ENCODE data around the gene NSG2.
"Not testable (repeated sequence)": the region's sequence is repeated elsewhere in the genome, so short reads cannot be mapped to it uniquely, and the experiment has no call there.

Gene NSG2

GRCh38 chr5:174045470-174046025 lies at the start of gene NSG2:
NSG2 (plus strand) TSS chr5:174045706; CDS start chr5:174046756, 1,050 bp downstream.
- in situ Hi-C loops (cut with MboI; ENCODE audit: low sequenced_read_pairs), result no loop called here

- in situ Hi-C loops (cut with MboI; ENCODE audit: low sequenced_read_pairs), result no loop called here
These were observed 48.2 kb upstream of the NSG2 start for GRCh38 chr5:173997331-173997730.

DNA sequence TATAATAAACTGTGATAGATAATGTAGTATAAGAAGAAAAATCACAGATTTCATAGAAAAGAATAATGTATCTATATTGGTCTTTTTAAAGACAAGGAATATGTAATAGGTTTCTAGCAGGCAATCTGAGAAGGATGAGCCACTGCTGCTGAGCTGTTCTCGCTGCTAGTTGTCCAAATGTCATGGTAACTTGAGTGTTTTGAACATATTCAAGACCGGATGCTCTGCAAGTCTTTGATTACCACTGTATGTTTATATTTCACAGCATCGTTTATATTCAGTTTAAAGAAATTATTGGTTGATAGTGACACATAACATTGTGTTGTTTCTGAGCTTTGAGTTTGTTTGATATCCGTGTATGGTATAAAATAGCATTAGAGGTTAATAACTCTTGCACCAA lies 47.0 kb upstream of the NSG2 start:
- in situ Hi-C loops (cut with MboI; ENCODE audit: low sequenced_read_pairs), result no loop called here

DNA sequence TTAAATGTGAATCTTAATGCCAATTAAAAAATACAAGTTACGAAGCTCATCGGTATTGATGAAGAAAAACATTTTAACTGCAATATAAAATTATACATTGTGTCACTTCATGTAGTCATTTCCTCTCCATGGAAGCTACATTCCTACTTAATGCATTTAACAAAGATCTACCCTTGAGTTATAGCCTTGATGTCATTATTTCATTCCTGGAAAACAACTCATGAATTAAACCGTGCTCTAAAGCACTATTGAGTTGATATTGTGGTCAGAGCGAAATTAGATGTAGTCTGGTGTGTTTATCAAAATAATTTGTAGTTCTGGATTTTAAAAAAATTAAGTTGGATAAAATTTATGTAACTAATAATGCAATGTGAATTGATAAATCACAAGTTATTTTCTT lies 45.4 kb upstream of the NSG2 start:
- in situ Hi-C loops (cut with MboI; ENCODE audit: low sequenced_read_pairs), result no loop called here

DNA sequence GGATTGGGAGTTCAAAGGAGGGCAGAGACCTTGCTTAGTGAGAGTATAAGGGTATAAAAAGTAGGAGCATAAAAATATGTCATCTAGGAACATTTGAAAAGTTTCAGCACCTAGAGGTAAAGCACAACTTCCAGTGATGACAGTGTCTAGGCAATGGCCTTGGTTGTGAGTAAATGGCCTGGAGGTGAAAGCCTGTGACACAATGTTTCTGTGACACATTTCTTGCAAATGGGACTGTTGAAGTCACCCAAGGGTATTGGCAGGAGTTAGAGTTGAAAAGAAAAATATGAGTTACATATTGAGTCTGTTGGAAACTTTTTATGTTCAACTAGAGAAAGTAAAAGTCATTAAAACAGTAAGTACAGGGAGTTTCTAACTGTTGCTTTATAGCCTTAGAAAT lies 41.7 kb upstream of the NSG2 start:
- in situ Hi-C loops (cut with MboI; ENCODE audit: low sequenced_read_pairs), result no loop called here

DNA sequence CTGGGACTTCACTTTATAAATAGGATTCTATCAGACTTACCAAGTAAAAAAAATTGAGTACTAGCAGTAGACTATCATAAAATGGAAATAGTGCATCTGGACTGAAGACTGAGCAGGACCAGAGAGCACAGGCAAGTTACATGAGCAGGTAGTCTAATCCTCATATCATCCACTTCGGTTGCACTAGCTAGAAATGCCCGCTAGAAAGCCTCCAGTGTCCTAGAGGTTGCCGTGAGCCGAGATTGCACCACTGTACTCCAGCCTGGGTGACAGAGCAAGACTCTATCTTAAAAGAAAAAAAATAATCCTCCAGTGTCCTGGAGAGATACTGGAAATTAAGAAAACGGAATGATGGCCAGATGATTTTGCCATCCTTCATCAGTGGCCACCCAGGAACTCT lies 36.6 kb upstream of the NSG2 start:
- in situ Hi-C loops (cut with MboI; ENCODE audit: low sequenced_read_pairs), result no loop called here

DNA sequence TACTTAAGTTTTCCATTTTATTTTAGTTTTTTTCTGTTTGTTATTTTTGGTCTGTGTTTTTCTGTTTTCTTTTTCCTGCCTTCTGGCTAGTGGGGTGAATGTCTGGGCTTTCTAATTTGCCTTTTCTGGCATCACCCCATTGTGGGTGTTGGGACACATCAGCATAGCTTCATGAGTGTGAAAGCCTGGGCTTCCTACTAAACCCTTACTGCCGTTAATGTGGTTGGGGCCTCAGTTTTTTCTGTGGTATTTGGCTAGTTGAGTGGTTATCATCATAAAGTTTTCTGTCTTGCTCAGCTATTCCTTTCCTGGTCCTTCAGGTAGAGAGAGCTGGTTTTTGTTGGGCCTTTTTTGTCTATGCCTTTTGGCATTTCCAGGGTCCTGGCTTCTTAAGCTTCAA lies 35.1 kb upstream of the NSG2 start:
- in situ Hi-C loops (cut with MboI; ENCODE audit: low sequenced_read_pairs), result no loop called here

GRCh38 chr5:174011441-174011840 lies 34.1 kb upstream of the NSG2 start:
- in situ Hi-C loops (cut with MboI; ENCODE audit: low sequenced_read_pairs), result no loop called here

GRCh38 chr5:174020069-174020927 lies 25.2 kb upstream of the NSG2 start:
- in situ Hi-C loops (cut with MboI; ENCODE audit: low sequenced_read_pairs), result not testable (repeated sequence)

- in situ Hi-C loops (cut with MboI; ENCODE audit: low sequenced_read_pairs), result no loop called here
These were observed 24.6 kb upstream of the NSG2 start for GRCh38 chr5:174020928-174021304.

GRCh38 chr5:174022384-174023095 lies 23.0 kb upstream of the NSG2 start:
- in situ Hi-C loops (cut with MboI; ENCODE audit: low sequenced_read_pairs), result no loop called here

- in situ Hi-C loops (cut with MboI; ENCODE audit: low sequenced_read_pairs), result no loop called here
These were observed 15.2 kb upstream of the NSG2 start for GRCh38 chr5:174030286-174030685.

DNA sequence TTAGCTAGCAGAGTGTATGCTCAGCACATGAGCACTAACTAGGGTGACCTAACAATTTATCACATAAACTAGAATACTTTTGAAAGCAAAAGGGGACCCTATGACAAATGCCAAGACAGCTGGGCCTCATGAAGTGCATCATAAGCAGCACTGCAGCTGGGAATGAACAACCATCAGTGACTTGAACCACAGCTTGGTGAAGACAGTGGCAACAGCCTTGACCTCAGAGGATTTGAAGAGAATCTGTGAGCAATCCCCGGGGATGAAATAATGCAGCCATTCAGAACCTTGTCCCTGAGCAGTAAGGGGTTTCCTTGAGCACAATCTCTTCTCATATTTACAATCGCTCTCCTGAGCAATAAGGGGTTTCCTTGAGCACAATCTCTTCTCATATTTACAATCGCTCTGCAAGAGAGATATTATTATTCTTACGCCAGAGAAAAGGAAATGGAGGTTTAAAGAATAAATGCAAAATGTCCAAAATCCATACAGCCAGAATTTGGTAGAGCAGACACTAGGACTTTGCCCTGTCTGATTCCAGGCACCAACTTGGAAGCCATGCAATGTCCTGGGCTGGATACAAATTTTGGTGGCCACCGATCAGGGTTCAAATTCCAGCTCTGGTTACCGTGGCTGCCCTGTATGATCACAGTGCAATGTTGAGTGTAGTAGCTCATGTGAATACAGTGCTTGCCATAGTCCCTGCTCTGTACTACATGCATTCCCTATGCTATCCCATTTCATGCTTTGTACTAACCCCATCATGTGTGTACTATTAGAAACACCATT lies 846 bp upstream of the NSG2 start:
- in situ Hi-C loops (cut with MboI; ENCODE audit: low sequenced_read_pairs), result no loop called here

DNA sequence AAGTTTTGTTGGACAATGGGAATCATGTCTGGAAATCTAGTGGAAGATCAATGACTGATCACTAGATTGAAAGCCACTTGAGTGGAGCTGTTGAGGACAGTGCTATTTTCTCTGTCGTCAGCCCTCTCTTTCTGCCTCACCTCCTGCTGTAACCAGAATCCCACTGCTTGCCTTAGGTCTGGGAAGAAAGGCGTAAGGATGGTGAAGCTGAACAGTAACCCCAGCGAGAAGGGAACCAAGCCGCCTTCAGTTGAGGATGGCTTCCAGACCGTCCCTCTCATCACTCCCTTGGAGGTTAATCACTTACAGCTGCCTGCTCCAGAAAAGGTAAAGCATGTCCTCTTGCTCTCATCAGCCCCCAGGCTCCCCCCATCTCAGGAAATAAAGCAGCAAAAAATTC lies 1.1 kb downstream of the NSG2 start:
- in situ Hi-C loops (cut with MboI; ENCODE audit: low sequenced_read_pairs), result no loop called here

GRCh38 chr5:174047472-174048099 lies 2.1 kb downstream of the NSG2 start:
- in situ Hi-C loops (cut with MboI; ENCODE audit: low sequenced_read_pairs), result no loop called here

DNA sequence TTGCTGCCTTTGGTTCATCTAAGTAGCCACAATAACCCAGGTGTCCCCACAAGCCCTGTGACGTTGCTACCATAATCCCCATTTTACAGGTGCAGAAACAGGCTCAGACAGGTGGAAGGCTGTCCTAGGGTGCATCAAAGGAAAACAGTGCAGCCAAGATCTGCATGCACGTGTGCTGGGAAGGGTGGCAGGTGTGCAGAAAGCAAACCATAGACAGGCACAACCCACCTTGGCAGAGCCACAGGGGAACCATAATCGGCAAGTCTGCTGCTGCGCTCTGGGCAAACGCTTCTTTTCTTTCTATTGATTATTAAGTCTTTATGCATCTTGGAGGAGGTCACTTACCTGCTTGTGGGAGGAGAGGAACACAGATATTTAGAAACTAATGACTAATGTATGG lies 7.1 kb downstream of the NSG2 start:
- in situ Hi-C loops (cut with MboI; ENCODE audit: low sequenced_read_pairs), result no loop called here

- in situ Hi-C loops (cut with MboI; ENCODE audit: low sequenced_read_pairs), result no loop called here
These were observed 8.4 kb downstream of the NSG2 start for GRCh38 chr5:174053905-174054304.

GRCh38 chr5:174056064-174056847 lies 10.8 kb downstream of the NSG2 start:
- in situ Hi-C loops (cut with MboI; ENCODE audit: low sequenced_read_pairs), result no loop called here

DNA sequence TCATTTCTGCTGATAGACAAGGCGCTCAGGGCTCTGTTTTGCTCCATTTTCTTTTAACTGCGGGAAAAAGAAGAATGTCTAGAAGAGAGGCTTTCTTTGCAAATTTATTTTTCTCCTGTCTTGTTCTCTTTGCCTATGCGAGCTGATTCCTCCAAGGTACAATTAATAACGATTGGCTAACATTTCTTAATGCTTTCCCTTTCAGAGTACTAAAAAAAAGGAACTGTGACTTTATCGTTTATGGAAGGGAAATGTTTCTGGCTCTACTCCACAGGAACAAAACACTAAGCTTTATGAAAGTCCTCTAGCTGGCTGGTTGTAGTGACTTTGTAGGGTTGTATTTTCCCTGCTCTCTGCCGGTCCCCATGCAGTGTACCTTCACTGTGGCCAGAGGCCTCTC lies 11.7 kb downstream of the NSG2 start:
- in situ Hi-C loops (cut with MboI; ENCODE audit: low sequenced_read_pairs), result no loop called here

Data from HL-60/S4 treated with phorbol 12-myristate 13-acetate at 8.2 ng/mL for 4 days and 3 days (cell line).